Superior temporal gyrus (tissue), 1 donor: ENCODE data around the gene ATP8A2.
"Not testable (repeated sequence)": the region's sequence is repeated elsewhere in the genome, so short reads cannot be mapped to it uniquely, and the experiment has no call there.

Experiments used
- DNase-seq: peaks from one replicate; pipeline ENCODE4 v3.0.0-alpha.2; 2016; ENCODE audit errors: extremely low spot score

ATP8A2 gene

GRCh38 chr13:25541434-25542123 lies 169.8 kb downstream of the ATP8A2 start:
- no peak for DNase-seq

GRCh38 chr13:25548991-25549390 lies 177.2 kb downstream of the ATP8A2 start:
- not testable (repeated sequence) for DNase-seq

GRCh38 chr13:25561812-25562211 lies 190.0 kb downstream of the ATP8A2 start:
- DNase-seq, result no peak

GRCh38 chr13:25570185-25570584 lies 198.4 kb downstream of the ATP8A2 start:
- DNase-seq, result no peak

- no peak for DNase-seq
Measured at GRCh38 chr13:25571237-25571636, 199.5 kb downstream of the ATP8A2 start.

GRCh38 chr13:25572171-25572570 lies 200.4 kb downstream of the ATP8A2 start:
- DNase-seq, result not testable (repeated sequence)

- DNase-seq, result peak; percentile 99
Measured at GRCh38 chr13:25574437-25575411, 202.9 kb downstream of the ATP8A2 start.

- no peak for DNase-seq
Measured at GRCh38 chr13:25575562-25575961, 203.8 kb downstream of the ATP8A2 start.

GRCh38 chr13:25578526-25578925 lies 206.8 kb downstream of the ATP8A2 start:
- DNase-seq, result no peak

- no peak for DNase-seq
Measured at GRCh38 chr13:25579221-25579620, 207.4 kb downstream of the ATP8A2 start.

- no peak for DNase-seq
Measured at GRCh38 chr13:25581351-25581750, 209.6 kb downstream of the ATP8A2 start.

- no peak for DNase-seq
Measured at GRCh38 chr13:25584087-25584486, 212.3 kb downstream of the ATP8A2 start.

GRCh38 chr13:25585000-25585399 lies 213.2 kb downstream of the ATP8A2 start:
- no peak for DNase-seq

GRCh38 chr13:25587326-25587980 lies 215.7 kb downstream of the ATP8A2 start:
- no peak for DNase-seq

GRCh38 chr13:25588336-25589060 lies 216.7 kb downstream of the ATP8A2 start:
- DNase-seq, result no peak

- no peak for DNase-seq
Measured at GRCh38 chr13:25598421-25598820, 226.6 kb downstream of the ATP8A2 start.

GRCh38 chr13:25602176-25602575 lies 230.4 kb downstream of the ATP8A2 start:
- no peak for DNase-seq

GRCh38 chr13:25604106-25604505 lies 232.3 kb downstream of the ATP8A2 start:
- no peak for DNase-seq

GRCh38 chr13:25607096-25607495 lies 235.3 kb downstream of the ATP8A2 start:
- no peak for DNase-seq

GRCh38 chr13:25608181-25608580 lies 236.4 kb downstream of the ATP8A2 start:
- DNase-seq, result no peak

GRCh38 chr13:25616674-25617073 lies 244.9 kb downstream of the ATP8A2 start:
- DNase-seq, result no peak

GRCh38 chr13:25619897-25620296 lies 248.1 kb downstream of the ATP8A2 start:
- DNase-seq, result no peak
